GM19099 (cell line): ENCODE results near the gene CEBPZOS.
A peak's percentile ranks its signal among the peaks of the same experiment; 100 is the strongest.

ENCODE experiments used
- POLR2A ChIP-seq: IDR thresholded peaks from 3 replicates; pipeline ENCODE4 v1.6.1; 2011; ENCODE audit warnings: low read depth; ENCODE audit not compliant: insufficient read length; ENCODE audit errors: extremely low read depth

CEBPZOS gene

DNA sequence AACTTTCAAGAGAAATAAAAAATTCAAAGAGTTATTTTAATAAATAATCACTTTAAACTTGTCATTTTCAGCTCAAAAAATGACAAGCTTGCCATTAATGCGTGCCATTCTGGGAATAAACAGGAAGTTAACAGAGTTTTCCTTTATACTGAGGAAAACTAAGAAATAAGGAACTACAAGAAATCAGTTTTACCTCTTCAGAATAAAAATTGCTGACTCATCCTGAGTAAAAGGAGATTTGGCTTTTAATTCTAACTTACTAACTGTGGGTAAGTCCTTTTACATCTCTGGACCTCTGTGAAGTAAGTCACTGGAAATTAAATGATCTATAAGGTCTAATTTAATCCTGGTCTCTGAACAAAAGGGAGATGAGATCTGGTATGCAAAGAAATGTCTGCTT, 19.0 kb downstream of the CEBPZOS start:
- TF ChIP-seq POLR2A, result no peak

DNA sequence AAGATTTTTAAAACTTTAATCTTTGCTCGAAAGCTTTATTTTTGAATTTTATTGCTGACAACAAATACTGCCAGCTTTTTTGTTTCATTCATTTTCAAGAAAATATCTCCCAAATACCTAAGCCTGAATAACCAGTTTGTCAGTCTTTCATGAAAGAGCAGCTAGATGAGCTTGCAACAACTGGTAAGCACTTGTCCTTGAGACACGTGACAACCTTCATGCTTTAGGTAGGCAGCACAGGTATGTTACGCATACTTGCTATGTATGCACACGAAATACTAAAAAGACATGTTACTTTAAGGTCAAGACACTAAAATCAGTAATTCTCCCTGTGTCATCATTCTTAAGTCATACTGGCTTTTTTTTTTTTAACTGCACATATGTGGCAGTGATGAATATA, 22.8 kb downstream of the CEBPZOS start:
- no peak for TF ChIP-seq POLR2A

DNA sequence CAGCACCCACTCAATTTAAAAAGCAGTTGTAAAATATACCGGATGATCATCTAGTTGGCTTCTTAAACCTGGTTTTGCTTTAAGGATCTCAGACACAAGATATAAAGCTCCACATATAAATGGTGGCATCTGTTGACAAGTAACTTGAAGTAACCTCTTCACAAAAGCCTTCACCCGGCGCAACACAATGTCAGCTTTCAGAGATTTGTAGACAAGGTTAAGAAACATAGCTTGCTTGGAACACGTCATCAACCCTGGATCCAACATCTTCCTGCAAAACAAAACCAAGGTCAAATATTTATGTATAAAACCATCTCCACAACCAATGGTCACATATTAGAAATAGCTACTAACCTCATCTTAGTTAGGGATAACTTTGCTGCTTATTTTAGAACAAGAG, 26.8 kb downstream of the CEBPZOS start:
- TF ChIP-seq POLR2A, result no peak

DNA sequence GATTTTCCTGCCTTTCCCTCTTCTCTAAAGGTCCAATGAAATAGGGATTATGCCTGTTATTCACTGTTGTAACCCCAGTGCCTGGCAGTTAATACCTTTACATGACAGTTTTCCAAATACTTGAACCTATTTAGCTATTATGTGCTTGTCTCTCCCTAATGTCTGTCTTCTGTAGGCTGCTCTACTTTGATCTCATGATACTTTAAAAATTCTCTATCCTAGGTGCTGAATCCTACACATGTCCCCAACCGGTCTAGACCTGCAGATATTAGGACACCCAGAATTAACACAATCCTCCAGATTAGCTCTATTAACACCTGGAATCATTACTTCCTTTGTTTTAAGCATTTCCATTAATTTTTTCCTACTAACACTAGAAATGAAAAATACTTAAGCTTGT, 27.8 kb downstream of the CEBPZOS start:
- TF ChIP-seq POLR2A, result no peak

GRCh38 chr2:37226863-37227262, 30.6 kb downstream of the CEBPZOS start:
- TF ChIP-seq POLR2A, result no peak

DNA sequence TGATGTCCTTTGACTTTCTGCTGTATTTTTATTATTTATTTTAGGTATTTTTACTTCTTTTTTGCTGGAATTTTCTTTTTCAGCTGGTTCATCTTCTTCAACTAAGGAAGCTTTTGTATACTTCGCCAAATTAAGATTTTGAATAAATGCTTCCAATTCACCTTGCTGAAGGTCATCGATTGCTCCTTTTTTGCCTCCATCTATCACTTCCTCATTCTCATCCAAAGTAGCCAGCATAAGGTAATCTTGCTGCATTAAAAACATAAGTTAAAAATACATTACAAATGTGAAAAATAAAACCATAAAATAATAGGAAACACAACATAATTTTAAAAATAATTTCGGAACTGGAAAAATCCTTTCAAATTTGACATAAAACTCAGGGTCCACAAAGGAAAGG, 32.5 kb downstream of the CEBPZOS start:
- no peak for TF ChIP-seq POLR2A

DNA sequence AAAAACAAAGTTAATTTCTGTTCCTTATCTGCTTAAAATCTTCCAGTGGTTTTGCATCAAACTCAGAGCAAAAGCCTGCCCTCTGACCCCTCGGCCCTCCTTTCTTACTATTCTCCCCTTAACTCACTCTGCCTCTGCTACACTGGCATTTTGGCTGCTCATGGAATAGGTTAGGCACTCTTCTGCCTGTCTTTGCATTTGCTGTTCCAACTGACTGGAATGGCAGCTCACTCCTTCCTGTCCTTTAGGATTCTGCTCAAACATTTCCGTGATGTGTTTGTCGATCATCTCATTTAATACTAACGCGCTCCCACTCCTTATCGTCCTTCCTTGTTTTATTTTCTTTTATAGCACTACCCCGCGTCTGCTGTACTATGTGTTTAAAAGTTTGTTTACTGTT, 34.3 kb downstream of the CEBPZOS start:
- TF ChIP-seq POLR2A, result no peak

DNA sequence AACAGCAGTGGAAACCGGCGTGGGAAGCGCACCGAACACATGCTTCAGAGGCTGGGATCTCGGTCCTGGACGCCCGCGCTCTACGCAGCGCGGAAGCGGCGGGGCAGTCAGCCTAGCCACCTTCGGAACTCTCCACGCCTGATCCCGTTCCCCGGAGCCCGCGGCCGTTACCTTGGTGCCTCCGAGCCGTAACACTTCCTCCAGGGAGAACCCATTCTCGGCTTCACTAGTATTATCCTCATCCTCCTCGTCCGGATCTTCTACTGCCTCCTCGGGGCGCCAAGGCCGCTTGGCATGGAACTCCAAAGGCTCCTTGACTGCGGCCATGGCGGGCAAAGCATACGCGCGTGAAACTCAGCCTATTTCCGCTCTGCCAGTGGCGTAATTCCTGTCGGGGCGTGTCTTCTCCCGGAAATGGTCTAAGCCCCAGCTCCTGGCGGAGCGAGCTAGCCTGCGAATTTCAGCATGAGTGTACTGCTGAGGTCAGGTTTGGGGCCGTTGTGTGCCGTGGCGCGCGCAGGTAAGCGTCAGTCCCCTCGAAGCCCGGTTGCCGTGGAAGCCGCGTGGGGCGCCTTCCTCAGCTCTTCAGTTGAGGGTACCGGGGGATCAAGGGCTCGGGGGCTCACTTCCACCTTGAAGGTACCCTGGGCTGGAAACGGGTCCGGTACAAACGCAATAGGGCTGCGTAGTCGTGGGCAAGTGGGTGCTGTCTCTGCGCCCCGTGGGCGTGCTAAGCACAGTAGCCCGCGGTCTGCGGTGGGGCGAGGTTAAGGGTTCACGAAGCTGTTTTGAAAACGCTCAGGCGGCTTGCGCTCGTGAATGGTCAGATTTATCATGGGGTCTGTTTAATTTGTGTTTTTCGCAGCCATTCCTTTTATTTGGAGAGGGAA, 35.2 kb downstream of the CEBPZOS start, which contains the start of the genes CEBPZ and NDUFAF7:
TSS of gene CEBPZ (minus strand) at position 356 of the 890 bp plus-strand sequence. CDS start at position 327, 29 bp downstream.
TSS of gene NDUFAF7 (plus strand) at position 418 of the 890 bp plus-strand sequence. CDS start at position 466, 48 bp downstream.
- TF ChIP-seq POLR2A, result peak; percentile 89

DNA sequence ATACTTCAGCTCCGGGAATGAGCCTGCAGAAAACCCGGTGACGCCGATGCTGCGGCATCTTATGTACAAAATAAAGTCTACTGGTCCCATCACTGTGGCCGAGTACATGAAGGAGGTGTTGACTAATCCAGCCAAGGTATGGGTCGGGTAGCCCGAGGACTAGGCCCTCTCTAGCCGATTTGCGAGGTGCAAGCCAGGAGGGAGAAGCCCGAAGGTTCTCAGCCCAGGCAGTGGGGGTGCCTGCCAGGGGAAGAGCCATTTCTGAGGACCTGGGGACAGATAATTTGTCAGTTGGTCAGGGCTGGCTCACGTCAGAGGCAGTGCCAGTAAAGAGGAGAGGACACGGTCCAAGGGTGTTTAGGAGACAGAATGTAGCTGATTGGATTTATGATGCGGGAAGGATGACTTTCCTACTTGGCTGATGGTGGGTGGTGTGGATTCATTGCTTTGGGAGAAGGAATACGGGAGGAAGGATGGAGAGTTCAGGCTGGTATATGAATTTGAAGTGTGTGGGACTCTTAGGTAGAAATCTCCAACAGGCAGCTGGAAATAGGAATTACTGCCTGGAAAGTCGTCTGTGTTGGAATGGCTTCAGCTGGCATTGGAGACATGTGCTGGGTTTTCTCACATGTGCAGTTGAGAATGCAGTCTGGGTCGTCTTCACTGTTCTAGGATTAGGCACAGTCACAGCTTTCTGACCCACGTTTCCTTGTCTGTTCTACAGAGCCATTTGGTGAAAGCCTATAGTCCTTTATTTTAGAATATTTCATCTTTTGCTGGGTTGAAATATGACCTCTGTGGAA, 36.0 kb downstream of the CEBPZOS start:
- TF ChIP-seq POLR2A, result no peak

GRCh38 chr2:37243435-37243834, 47.1 kb downstream of the CEBPZOS start:
- no peak for TF ChIP-seq POLR2A

- TF ChIP-seq POLR2A, result no peak
Observed at GRCh38 chr2:37244017-37244416, 47.7 kb downstream of the CEBPZOS start.

GRCh38 chr2:37244755-37245154, 48.5 kb downstream of the CEBPZOS start:
- no peak for TF ChIP-seq POLR2A

DNA sequence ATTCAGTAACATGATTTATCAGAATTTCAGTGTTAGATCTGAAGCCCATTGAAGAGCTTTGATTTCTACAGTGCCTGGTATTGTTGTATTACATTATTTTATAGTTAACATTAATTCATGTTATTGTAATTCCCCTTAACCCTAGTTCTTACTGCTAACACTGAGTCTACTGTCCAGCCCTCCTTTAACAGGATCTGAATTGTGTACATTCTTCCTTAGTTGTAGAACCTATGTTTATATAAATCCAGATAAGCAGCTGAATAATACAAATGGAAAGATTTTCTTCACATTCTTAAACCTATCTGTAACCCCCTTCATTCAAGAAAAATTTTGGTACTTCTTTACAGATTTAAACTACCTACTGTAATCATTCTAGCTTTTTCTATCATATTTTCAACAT, 49.9 kb downstream of the CEBPZOS start:
- no peak for TF ChIP-seq POLR2A

DNA sequence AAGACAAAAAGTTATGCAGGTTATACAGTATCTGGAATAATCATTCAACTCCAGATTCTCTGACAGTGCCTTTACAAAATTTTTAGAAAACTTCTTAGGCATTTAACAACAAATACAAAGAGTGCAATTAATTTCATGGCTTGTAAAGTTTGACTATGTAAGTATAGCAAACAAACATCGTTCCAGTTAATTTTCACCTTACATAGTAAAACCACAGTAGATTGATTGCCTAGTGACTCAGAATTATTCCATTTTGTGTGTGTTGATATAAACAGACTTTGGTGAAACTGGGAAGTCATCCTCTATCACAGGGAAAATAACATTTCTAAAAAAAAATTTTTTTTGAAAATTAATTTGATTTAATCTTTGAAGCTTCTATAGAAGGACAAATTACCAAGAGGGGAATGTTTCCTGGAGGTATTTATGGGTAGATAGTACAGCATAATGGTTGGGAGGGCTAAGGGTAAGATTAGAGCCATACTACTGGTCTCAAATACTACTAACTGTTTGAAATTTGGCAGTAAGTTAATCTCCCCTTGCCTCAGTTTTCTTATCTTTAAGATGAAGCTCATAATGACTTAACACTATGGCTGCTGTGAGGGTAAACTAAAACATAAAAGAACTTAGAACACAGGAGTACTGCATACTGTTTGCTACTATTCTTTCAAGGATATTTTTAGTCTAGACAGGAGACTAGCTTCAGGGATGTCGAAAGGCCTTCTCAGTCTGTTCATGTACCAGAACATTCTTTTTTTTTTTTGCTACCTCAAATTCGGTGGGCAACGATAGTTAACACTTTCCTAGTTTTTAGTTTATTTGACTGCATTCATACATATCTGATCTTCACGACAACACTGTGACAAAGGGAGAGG, 54.8 kb downstream of the CEBPZOS start:
- no peak for TF ChIP-seq POLR2A
